Hippocampal formation (tissue), 2 donors: ENCODE measurements around the gene THAP10.
A peak's percentile ranks its signal among the peaks of the same experiment; 100 is the strongest.
"Not testable (repeated sequence)": the region's sequence is repeated elsewhere in the genome, so short reads cannot be mapped to it uniquely, and the experiment has no call there.

Experiments used
- DNase-seq, 2 donors: peaks; one replicate each; lab custom pipeline; 2025; lab: John Stamatoyannopoulos, UW

Gene THAP10

GRCh38 chr15:70892002-70892911 lies at the start of gene THAP10, which contains the start of gene LRRC49:
Gene THAP10 (minus strand): TSS chr15:70892433. CDS start chr15:70892272, 161 bp downstream.
Gene LRRC49 (plus strand): TSS chr15:70892826. CDS start chr15:70892895, 69 bp downstream.
- DNase-seq: peak; percentile 90 to 93

DNA sequence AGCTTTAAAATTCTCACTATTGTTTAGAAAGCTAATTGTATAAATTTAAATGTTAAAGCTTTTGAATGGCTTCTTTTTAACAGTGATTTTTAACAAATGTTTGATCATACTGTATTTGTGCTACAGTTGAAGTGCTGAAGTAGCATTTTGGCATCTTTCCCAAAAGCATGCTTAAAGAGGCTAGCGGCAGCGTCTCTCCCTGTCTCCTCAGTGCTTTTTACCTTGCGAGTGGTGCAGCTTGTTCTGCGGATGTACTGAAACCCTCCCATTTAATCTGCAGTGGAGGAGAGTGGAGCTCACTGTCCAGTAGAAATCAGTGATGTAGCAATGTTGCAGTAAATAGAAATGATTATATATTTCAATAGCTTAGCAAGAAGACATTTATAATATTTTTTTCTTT lies 44.1 kb upstream of the THAP10 start:
- DNase-seq: no peak

DNA sequence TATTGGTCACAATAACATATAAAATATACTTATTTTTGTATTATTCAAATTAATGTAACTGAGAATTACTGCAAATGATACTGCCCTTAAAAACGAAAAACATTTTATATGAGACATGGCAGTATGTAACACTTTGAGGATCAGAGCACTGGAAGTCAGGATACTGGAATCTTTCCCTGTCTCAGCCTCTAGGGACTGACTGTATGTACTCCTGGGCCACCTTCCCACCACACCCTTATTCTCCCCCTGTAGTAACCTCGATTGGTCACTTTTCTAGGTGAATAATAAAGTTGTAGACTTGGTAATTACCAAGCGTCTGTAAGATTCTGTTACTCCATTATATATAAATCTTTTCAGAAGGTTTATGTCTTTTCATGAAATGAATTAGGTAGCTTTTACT lies 43.4 kb upstream of the THAP10 start:
- DNase-seq: no peak

DNA sequence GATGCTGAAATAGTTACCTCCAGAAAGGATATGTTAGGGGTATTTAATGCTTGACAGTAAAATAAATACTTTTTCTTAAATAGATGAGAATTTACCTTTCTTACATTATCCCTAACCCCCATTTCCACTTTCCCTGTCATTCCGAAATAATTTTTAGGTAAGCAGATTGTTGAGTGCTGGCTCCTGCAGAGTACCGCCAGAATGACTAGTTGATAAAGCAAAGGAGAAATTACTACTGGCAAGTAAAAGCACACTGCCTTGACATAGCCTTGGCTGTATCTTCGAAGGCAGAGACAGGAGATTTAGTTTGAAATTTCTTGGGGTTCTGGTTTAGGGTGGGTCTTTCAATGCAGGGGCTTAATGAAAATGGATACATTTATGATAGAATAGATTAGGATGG lies 41.2 kb upstream of the THAP10 start:
- DNase-seq: no peak

DNA sequence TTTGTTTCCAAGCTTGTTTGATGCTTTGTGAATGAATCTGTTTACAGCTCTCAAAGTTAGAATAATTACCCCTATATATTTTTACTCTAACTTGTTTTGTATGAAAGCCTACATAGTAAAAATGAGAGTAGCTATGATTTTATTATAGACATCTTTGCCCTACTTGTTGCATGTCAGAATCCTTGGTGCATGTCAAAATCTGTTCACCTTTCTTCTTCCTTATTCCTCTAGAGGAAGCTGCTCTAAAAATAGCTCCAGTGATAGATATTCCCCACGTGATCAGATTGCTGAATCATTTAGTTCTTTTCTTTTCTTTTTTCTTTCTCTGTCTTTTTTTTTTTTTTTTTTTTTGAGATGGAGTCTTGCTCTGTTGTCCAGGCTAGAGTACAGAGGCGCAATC lies 40.2 kb upstream of the THAP10 start:
- DNase-seq: no peak

DNA sequence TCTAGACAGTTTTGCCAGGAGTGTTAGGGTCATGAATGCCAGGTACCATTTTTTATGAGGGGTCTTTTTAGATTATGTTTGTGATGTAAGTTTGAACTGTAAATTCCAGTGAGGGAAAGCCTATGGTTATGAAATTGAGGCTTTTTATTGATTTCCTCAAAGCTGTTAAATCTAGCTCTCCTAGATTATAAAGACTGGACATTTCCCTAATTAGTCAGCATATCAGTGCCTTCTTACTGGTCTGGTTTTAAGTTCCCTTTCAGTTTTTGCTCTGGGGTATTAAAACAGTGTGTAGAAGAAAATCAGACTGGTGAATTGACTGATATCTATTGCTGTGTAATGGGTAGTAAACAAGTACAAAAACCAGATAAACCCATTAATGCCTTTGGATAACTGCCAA lies 39.6 kb upstream of the THAP10 start:
- no peak for DNase-seq

- DNase-seq: not testable (repeated sequence)
These were observed 34.7 kb upstream of the THAP10 start for GRCh38 chr15:70926914-70927313.

GRCh38 chr15:70923311-70924080 lies 31.3 kb upstream of the THAP10 start:
- no peak for DNase-seq

DNA sequence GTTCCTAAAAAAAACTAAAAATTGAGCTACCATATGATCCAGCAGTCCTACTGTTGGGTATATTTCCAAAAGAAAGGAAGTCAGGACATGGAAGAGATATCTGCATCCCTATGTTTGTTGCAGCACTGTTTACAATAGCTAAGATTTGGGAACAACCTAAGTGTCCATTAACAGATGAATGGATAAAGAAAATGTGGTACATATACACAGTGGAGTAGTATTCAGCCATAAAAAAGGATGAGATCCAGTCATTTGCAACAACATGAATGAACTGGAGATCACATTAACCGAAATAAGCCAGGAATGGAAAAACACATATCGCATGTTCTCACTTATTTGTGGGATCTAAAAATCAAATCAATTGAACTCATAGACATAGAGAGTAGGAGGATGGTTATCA lies 29.9 kb upstream of the THAP10 start:
- no peak for DNase-seq

GRCh38 chr15:70920981-70921696 lies 28.9 kb upstream of the THAP10 start:
- no peak for DNase-seq

DNA sequence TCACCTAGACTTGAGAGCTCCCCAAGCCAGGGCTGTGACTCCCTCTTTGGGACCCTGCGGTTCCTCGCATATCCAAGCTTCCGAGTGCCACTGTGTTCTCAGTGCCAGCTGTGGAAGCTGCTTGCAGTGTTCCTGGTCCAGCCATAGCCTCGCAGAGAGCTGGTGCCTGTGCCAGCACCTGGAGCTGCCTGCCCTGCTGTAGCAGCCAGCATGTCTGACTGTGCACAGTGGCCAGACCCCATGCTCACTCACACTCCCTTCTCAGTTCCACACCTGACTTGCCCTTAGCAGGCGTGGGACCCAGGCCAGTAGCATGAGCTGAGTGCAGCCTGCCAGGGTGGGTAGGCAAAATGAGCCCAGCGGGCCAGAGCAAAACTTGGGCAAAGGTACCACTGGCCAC lies 25.7 kb upstream of the THAP10 start:
- DNase-seq: no peak

DNA sequence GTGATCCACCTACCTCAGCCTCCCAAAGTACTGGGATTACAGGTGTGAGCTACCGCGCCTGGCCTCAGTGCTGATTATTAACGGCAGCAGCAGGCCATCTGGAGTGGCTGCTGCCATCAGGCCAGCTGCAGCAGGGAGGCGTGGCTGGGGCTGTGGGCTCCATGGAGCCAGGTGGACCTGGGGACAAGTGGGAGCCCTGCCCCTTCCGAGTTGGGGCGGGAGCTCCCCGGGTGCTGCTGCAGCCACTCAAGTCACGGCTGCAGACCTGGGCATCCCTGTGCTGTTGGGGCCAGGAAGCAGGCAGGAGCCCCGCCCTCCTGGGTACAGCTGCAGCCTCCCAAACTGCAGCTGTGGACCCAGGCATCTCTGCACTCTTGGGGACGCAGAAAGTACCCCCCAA lies 24.3 kb upstream of the THAP10 start:
- no peak for DNase-seq

DNA sequence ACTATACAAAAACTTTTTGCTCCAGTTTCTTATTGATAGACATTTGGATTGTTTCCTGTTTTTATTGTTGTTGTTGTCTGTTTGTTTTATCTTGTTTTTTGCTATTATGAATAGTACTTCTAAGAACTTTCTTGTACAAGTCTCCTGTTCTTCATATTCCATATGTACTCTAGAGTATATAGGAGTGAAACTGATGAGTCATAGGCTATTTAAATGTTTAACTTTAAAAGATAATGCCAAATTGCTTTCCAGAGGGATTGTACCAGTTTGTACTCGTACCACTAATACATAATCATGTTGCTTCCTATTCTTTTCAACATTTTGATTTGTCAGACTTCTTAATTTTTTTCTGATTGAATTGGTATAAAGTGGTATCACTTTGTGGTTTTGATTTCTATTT lies 20.0 kb upstream of the THAP10 start:
- DNase-seq: no peak

GRCh38 chr15:70910958-70911357 lies 18.7 kb upstream of the THAP10 start:
- no peak for DNase-seq

DNA sequence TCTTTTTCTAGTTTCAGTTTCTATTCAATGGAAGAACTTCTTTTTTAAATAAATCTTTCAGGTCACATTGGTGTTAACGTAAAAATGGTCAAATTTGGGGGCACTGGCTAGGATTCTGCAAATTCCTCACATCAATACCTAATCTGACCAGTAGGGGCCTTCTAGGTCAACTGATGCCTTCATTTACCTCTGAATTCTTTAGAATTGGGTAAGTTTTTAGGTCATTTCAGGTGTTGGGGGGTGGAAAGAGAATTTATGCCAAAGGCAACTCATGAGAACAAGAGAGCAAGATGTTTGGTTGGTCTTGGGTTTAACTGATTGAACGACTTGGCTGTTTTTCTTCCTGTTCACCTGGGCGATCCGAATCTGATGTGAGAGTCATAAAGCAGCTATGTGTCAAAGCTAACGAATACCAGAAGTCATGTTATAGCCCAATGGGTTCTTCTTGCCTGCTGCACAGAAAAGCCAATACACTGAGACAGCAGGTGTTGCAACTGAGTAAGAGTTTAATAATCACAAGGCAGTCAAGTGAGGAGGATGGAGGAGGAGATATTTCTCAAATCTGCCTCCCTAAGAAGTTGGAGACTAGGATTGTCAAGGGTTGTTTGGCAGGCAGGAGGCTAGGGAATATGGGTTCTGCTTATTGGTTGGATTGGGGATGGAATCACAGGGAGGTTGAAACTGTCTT lies 15.7 kb upstream of the THAP10 start:
- DNase-seq: no peak

DNA sequence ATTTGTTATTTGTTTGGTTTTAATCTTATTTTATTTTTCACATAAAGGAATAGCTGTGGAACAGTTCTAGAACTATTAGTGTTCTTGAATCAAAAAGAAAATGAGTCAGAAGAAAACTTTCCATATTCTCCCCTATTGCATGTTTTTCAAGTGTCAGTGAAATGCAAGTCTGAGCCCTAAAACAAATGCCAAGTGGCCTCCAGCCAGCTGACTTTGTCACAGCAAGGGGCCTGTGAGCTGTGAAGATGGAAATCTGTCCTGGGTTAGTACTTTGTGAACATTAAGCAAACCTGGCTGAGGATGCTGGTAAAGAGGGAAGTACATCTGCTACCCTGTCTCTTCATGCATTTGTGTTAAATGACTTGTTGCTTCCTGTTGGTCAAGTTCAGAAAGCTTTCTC lies 14.6 kb upstream of the THAP10 start:
- no peak for DNase-seq

- DNase-seq: no peak
These were observed 9.9 kb upstream of the THAP10 start for GRCh38 chr15:70902107-70902506.

DNA sequence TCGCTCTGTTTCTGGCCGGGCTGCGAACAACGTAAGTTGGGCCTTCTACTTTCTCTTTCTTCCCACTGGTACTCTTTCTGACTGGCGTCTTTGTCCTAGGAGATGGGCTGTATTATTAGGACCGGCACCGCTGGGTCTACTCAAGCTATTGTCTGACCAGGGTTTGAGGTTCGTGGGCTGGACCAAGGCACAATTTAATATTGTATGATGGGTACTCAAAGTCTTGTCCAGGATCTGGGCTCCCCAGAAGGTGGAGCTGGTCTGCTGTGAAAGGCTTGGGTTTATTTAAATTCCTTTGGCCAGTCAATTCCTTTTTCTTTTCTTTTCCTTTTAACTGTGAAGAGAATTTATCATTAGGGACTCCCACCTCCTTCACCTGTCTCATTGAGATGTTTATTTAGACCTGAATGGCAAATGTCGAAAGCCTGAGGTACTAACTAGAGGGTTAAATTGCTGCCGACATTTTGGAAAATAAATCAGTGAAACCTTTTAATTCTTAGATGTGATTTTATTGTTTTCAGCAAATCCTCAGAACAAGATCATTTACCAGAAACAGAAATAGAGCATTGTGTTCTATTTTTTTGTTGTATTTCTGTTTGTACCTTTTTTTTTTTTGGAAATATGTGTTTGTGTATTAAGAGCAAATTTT lies 803 bp upstream of the THAP10 start:
- DNase-seq: peak; percentile 63 to 74

- DNase-seq: no peak
These were observed 9.9 kb downstream of the THAP10 start for GRCh38 chr15:70882361-70882760.

- DNase-seq: no peak
These were observed 11.5 kb downstream of the THAP10 start for GRCh38 chr15:70880781-70881180.

DNA sequence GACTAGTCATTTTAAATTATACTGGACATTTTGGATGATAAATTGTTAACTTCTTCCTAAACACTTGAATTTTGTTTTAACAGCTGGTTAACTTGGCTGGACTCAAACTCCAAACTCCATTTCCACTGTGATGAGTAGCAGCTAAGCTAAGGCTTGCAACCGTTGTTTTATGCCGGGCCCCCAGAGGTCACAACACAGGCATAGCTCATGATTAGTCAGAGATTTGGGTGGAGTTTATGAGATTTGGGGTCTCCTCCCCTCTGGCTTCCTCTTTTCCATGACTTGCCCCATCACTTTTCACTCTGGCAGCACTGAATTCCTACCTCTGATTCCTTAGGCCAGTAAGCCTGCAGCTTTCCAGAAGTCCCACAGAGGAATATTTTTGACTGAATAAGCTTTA lies 12.8 kb downstream of the THAP10 start:
- no peak for DNase-seq
